SK-N-SH treated with all-trans-retinoic acid at 6 μM for 48 hours (cell line): ENCODE data around the gene FKBP2.

Experiments used
- ATAC-seq: fragments of 200-7000 bp; cut with Tn5 transposase; 3 replicates; pipeline ENCODE4 v1.9.1; 2020; ENCODE audit warnings: mild to moderate bottlenecking, moderate library complexity
- BACH2 ChIP-seq: fragments of 250-450 bp; sonication (Bioruptor Pico); IDR thresholded peaks from 2 replicates; pipeline ENCODE4 v1.9.0; 2021; ENCODE audit warnings: mild to moderate bottlenecking, borderline replicate concordance
- CSDC2 ChIP-seq: fragments of 250-450 bp; sonication (Bioruptor Pico); IDR thresholded peaks from 2 replicates; pipeline ENCODE4 v1.5.0; 2020; ENCODE audit warnings: mild to moderate bottlenecking, moderate library complexity
- CSRNP3 ChIP-seq: fragments of 250-450 bp; sonication (Bioruptor Pico); IDR thresholded peaks from 2 replicates; pipeline ENCODE4 v1.5.1; 2021; ENCODE audit warnings: mild to moderate bottlenecking, moderate library complexity
- ESRRG ChIP-seq: fragments of 250-450 bp; sonication (Bioruptor Pico); IDR thresholded peaks from 2 replicates; pipeline ENCODE4 v1.6.1; 2021; ENCODE audit warnings: mild to moderate bottlenecking
- ISL1 ChIP-seq: fragments of 250-450 bp; sonication (Bioruptor Pico); IDR thresholded peaks from 2 replicates; pipeline ENCODE4 v2.1.2; 2022; ENCODE audit warnings: mild to moderate bottlenecking, moderate library complexity
- PPARA ChIP-seq: fragments of 250-450 bp; sonication (Bioruptor Pico); IDR thresholded peaks from 2 replicates; pipeline ENCODE4 v1.5.0; 2020; ENCODE audit warnings: mild to moderate bottlenecking, borderline replicate concordance
- RARB ChIP-seq: fragments of 250-450 bp; sonication (Bioruptor Pico); IDR thresholded peaks from 2 replicates; pipeline ENCODE4 v1.8.0; 2021; ENCODE audit warnings: mild to moderate bottlenecking, moderate library complexity
- SNAI2 ChIP-seq: fragments of 250-450 bp; sonication (Bioruptor Pico); IDR thresholded peaks from 2 replicates; pipeline ENCODE4 v1.5.0; 2020; ENCODE audit warnings: mild to moderate bottlenecking, moderate library complexity
- TCF4 ChIP-seq: fragments of 250-450 bp; sonication (Bioruptor Pico); IDR thresholded peaks from 2 replicates; pipeline ENCODE4 v1.8.0; 2021; ENCODE audit warnings: mild to moderate bottlenecking, moderate library complexity, borderline replicate concordance
- TOX ChIP-seq: fragments of 250-450 bp; sonication (Bioruptor Pico); IDR thresholded peaks from 2 replicates; pipeline ENCODE4 v1.8.0; 2021; ENCODE audit warnings: mild to moderate bottlenecking, moderate library complexity, borderline replicate concordance
- ZC3H10 ChIP-seq: fragments of 250-450 bp; sonication (Bioruptor Pico); IDR thresholded peaks from 2 replicates; pipeline ENCODE4 v1.5.1; 2021; ENCODE audit warnings: mild to moderate bottlenecking, moderate library complexity
- ZFP3 ChIP-seq: fragments of 250-450 bp; sonication (Bioruptor Pico); IDR thresholded peaks from 2 replicates; pipeline ENCODE4 v1.5.0; 2020; ENCODE audit warnings: mild to moderate bottlenecking, moderate library complexity
- ZFP30 ChIP-seq: fragments of 450-650 bp; formaldehyde crosslinking; IDR thresholded peaks from 2 replicates; pipeline ENCODE4 v1.5.0; 2022; ENCODE audit warnings: mild to moderate bottlenecking, moderate library complexity
- ZNF565 ChIP-seq: fragments of 450-650 bp; formaldehyde crosslinking; conservative IDR thresholded peaks from 2 replicates; pipeline ENCODE4 v1.5.0; 2020; ENCODE audit warnings: low read depth, mild to moderate bottlenecking, moderate library complexity
- ZNF70 ChIP-seq: fragments of 450-650 bp; formaldehyde crosslinking; IDR thresholded peaks from 2 replicates; pipeline ENCODE4 v1.5.0; 2020; ENCODE audit warnings: mild to moderate bottlenecking, moderate library complexity
- ZNF8 ChIP-seq: fragments of 450-650 bp; formaldehyde crosslinking; IDR thresholded peaks from 2 replicates; pipeline ENCODE4 v1.5.0; 2020; ENCODE audit warnings: mild to moderate bottlenecking, moderate library complexity
- TF ChIP-seq, protein P1 (sequence below): fragments of 250-450 bp; sonication (Bioruptor Pico); IDR thresholded peaks from 2 replicates; pipeline ENCODE4 v1.5.0; 2020; ENCODE audit warnings: mild to moderate bottlenecking, moderate library complexity
- TF ChIP-seq, protein P2 (sequence below): fragments of 250-450 bp; sonication (Bioruptor Pico); IDR thresholded peaks from 2 replicates; pipeline ENCODE4 v1.8.0; 2020; ENCODE audit warnings: mild to moderate bottlenecking, moderate library complexity, borderline replicate concordance

The FKBP2 gene

DNA sequence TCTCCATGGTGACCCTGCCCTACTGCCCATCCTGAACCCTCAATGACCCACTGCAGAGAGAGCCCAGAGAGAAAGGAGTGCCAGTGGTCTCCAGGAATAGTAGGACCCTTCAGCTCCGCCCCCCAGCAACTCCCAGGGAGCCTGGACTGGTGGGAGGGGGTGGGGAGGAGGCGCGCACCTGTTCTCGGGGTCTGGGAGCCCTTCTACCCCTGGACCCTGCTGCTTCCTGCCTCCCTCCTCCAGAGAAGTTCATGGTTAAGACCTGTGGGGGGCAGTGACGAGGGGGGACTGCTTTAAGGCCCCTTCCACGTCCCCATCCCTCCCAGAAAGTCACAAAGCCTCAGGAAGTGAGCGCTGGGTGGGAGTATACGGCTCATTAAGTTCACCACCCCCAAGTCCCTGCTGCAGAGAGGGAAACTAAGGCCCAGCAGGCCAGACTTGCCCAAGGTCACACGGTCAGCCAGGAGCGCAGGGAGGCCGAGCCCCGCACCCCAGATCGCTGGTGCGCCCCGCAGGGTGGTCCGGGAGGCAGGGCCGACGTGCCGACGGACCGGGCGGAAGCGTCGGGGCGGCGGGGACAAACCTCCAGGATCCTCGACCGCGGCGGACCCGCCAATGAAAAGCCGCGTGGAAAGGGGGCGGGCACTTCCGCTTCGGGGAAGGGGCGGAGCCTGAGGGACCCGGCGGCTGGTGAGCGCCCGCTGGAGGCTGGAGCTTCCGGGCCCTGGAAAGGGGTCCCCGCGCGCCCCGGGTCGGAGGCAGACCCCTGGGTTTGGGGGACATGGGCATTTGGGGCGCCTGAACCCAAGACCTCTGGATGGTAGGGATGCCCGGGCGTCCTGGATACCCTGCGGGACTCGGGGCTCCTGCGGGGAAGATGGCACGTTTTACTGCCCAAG, 15.0 kb upstream of the FKBP2 start, which contains the start of the genes NUDT22 and TRPT1 (continued):
- TF ChIP-seq, protein P1, sequence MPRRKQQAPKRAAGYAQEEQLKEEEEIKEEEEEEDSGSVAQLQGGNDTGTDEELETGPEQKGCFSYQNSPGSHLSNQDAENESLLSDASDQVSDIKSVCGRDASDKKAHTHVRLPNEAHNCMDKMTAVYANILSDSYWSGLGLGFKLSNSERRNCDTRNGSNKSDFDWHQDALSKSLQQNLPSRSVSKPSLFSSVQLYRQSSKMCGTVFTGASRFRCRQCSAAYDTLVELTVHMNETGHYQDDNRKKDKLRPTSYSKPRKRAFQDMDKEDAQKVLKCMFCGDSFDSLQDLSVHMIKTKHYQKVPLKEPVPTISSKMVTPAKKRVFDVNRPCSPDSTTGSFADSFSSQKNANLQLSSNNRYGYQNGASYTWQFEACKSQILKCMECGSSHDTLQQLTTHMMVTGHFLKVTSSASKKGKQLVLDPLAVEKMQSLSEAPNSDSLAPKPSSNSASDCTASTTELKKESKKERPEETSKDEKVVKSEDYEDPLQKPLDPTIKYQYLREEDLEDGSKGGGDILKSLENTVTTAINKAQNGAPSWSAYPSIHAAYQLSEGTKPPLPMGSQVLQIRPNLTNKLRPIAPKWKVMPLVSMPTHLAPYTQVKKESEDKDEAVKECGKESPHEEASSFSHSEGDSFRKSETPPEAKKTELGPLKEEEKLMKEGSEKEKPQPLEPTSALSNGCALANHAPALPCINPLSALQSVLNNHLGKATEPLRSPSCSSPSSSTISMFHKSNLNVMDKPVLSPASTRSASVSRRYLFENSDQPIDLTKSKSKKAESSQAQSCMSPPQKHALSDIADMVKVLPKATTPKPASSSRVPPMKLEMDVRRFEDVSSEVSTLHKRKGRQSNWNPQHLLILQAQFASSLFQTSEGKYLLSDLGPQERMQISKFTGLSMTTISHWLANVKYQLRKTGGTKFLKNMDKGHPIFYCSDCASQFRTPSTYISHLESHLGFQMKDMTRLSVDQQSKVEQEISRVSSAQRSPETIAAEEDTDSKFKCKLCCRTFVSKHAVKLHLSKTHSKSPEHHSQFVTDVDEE: no peak
- TF ChIP-seq ZFP30 (CRISPR knock-in tag) (no peak), RARB (CRISPR knock-in tag) (no peak), ZC3H10 (CRISPR knock-in tag) (no peak), BACH2 (no peak), CSDC2 (CRISPR knock-in tag) (no peak), CSRNP3 (CRISPR knock-in tag) (no peak)

- peak; percentile 31 for ATAC-seq
- TF ChIP-seq ISL1 (CRISPR knock-in tag): no peak
- TF ChIP-seq, protein P2, sequence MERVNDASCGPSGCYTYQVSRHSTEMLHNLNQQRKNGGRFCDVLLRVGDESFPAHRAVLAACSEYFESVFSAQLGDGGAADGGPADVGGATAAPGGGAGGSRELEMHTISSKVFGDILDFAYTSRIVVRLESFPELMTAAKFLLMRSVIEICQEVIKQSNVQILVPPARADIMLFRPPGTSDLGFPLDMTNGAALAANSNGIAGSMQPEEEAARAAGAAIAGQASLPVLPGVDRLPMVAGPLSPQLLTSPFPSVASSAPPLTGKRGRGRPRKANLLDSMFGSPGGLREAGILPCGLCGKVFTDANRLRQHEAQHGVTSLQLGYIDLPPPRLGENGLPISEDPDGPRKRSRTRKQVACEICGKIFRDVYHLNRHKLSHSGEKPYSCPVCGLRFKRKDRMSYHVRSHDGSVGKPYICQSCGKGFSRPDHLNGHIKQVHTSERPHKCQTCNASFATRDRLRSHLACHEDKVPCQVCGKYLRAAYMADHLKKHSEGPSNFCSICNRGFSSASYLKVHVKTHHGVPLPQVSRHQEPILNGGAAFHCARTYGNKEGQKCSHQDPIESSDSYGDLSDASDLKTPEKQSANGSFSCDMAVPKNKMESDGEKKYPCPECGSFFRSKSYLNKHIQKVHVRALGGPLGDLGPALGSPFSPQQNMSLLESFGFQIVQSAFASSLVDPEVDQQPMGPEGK (CRISPR knock-in tag): 0 out of 2 replicates have a peak, but pooled peaks have one; percentile 20
These were observed 14.3 kb upstream of the FKBP2 start for GRCh38 chr11:64226507-64227051.

DNA sequence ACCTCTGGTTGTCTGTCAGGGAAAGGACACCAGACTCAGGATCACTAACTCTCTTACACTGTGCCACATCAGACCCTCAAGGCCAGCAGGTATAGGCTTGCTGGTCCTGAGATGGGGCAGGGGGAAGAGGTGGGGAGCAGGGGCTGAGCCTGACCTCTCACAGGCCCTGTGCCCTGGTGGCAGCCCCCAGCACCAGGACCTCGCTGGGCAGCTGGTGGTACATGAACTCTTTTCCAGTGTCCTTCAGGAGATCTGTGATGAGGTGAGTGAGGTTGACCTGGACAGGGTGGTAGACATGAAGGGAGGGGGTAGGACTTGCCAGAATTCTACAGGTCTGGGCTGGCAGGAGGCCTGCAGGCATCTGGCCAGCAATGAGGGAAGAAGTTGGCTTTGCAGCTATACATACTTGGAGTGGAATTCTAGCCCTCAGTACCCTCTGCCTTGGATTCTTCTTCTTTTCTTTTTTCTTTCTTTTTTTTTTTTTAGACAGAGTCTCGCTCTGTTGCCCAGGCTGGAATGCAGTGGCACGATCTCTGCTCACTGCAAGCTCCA, 13.4 kb upstream of the FKBP2 start:
- TF ChIP-seq ZFP30 (CRISPR knock-in tag): no peak
- no peak for TF ChIP-seq ZFP3 (CRISPR knock-in tag)
- TF ChIP-seq, protein P2 (CRISPR knock-in tag): no peak
- no peak for TF ChIP-seq TCF4 (CRISPR knock-in tag)
- no peak for TF ChIP-seq ZC3H10 (CRISPR knock-in tag)
- TF ChIP-seq TOX: no peak
- TF ChIP-seq ESRRG (CRISPR knock-in tag): no peak
- TF ChIP-seq PPARA (CRISPR knock-in tag): no peak
- TF ChIP-seq RARB (CRISPR knock-in tag): no peak
- TF ChIP-seq ISL1 (CRISPR knock-in tag): no peak
- TF ChIP-seq, protein P1: no peak
- no peak for TF ChIP-seq SNAI2 (CRISPR knock-in tag)
- TF ChIP-seq CSDC2 (CRISPR knock-in tag): no peak
- no peak for TF ChIP-seq CSRNP3 (CRISPR knock-in tag)
- no peak for TF ChIP-seq ZNF8 (CRISPR knock-in tag)
- no peak for TF ChIP-seq ZNF565 (CRISPR knock-in tag)
- no peak for TF ChIP-seq ZNF70 (CRISPR knock-in tag)
- TF ChIP-seq BACH2: no peak
- no peak for ATAC-seq
